ENCODE measurements around the gene METTL21A.

The METTL21A gene

GRCh38 chr2:207624185-207625013 is 795 bp downstream of the METTL21A start:
- peak; percentile 28 for DNase-seq (ENCODE audit: low read depth, low spot score)

- DNase-seq (ENCODE audit: low read depth, low spot score): no peak
These were observed 3.6 kb downstream of the METTL21A start for GRCh38 chr2:207621501-207622039.

- no peak for DNase-seq (ENCODE audit: low read depth, low spot score)
These were observed 5.4 kb downstream of the METTL21A start for GRCh38 chr2:207619764-207620203.

- DNase-seq (ENCODE audit: low read depth, low spot score): no peak
These were observed 8.1 kb downstream of the METTL21A start for GRCh38 chr2:207617011-207617671.

- DNase-seq (ENCODE audit: low read depth, low spot score): no peak
These were observed 9.0 kb downstream of the METTL21A start for GRCh38 chr2:207616185-207616584.

GRCh38 chr2:207614824-207615223 is 10.4 kb downstream of the METTL21A start:
- DNase-seq (ENCODE audit: low read depth, low spot score): no peak

- no peak for DNase-seq (ENCODE audit: low read depth, low spot score)
These were observed 12.5 kb downstream of the METTL21A start for GRCh38 chr2:207612714-207613113.

GRCh38 chr2:207606829-207607228 is 18.4 kb downstream of the METTL21A start:
- no peak for DNase-seq (ENCODE audit: low read depth, low spot score)

GRCh38 chr2:207606399-207606798 is 18.8 kb downstream of the METTL21A start:
- no peak for DNase-seq (ENCODE audit: low read depth, low spot score)

GRCh38 chr2:207603486-207603885 is 21.7 kb downstream of the METTL21A start:
- DNase-seq (ENCODE audit: low read depth, low spot score): no peak

- DNase-seq (ENCODE audit: low read depth, low spot score): no peak
These were observed 23.4 kb downstream of the METTL21A start for GRCh38 chr2:207601774-207602173.

GRCh38 chr2:207600231-207600630 is 25.0 kb downstream of the METTL21A start:
- no peak for DNase-seq (ENCODE audit: low read depth, low spot score)

- no peak for DNase-seq (ENCODE audit: low read depth, low spot score)
These were observed 25.6 kb downstream of the METTL21A start for GRCh38 chr2:207599636-207600035.

GRCh38 chr2:207594731-207595130 is 30.5 kb downstream of the METTL21A start:
- no peak for DNase-seq (ENCODE audit: low read depth, low spot score)

GRCh38 chr2:207594264-207594663 is 30.9 kb downstream of the METTL21A start:
- DNase-seq (ENCODE audit: low read depth, low spot score): no peak

GRCh38 chr2:207593277-207593676 is 31.9 kb downstream of the METTL21A start:
- no peak for DNase-seq (ENCODE audit: low read depth, low spot score)

- no peak for DNase-seq (ENCODE audit: low read depth, low spot score)
These were observed 36.1 kb downstream of the METTL21A start for GRCh38 chr2:207589143-207589542.

GRCh38 chr2:207587305-207587704 is 37.9 kb downstream of the METTL21A start:
- DNase-seq (ENCODE audit: low read depth, low spot score): no peak

- no peak for DNase-seq (ENCODE audit: low read depth, low spot score)
These were observed 40.2 kb downstream of the METTL21A start for GRCh38 chr2:207584952-207585351.

GRCh38 chr2:207571370-207571769 is 53.8 kb downstream of the METTL21A start:
- no peak for DNase-seq (ENCODE audit: low read depth, low spot score)

GRCh38 chr2:207567671-207568070 is 57.5 kb downstream of the METTL21A start:
- no peak for DNase-seq (ENCODE audit: low read depth, low spot score)

- DNase-seq (ENCODE audit: low read depth, low spot score): no peak
These were observed 59.3 kb downstream of the METTL21A start for GRCh38 chr2:207565736-207566500.

Data from activated CD4-positive, CD25-positive, alpha-beta regulatory T cell treated with anti-CD3 and anti-CD28 coated beads, Interleukin-2, amount 50 U/mL, for 16 hours (primary cell).